ENCODE measurements around the gene CEP19. TPM values are rescaled to one million over a fixed set of nuclear protein-coding genes. Genes with fewer than 3 reads are reported as not detected.

CEP19 gene
- total and polyA plus RNA-seq, 2 of the 8 experiments (the other 6 are each of a cell fraction or from before 2014, with no cell fraction given): 0.95 to 1.6 TPM

DNA sequence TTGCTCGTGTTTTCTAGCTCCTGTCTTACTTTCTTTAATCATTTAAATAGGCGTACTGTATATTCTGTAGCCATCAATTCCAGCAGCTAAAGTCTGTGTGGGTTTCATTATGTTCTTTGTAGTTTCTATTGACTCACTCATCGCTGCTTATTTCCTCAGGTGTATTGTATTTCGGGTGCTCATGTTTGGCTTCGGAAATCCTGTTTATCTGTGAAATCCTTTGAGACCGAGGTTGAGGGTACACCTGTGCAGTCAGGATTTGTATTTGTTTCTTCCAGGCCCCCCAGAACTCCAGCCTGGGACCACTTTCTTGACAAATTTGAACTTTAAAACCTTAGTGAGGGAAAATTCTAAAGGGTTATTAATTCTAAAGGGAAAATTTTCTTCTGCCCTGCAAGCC lies 25.6 kb upstream of the CEP19 start:
- H3K79me1 ChIP-seq (ENCODE audit: low read depth, low read length): no peaks in the 10 kb centered on the region
- H3K4ac ChIP-seq (replicated peaks; ENCODE audit: insufficient read length, low read depth, low read length): no peak overlapping the region
- no peak overlapping the region for H3K27ac ChIP-seq (ENCODE audit: low read depth, low read length)
- no peak overlapping the region for H2AK5ac ChIP-seq (ENCODE audit: low read depth, low read length)
- ChIA-PET POLR2A (ENCODE audit: partially characterized antibody) (interaction anchor here (1.2 kb wide), 2 partner anchors 12 to 141 kb away, joined by 3 read pairs; no protein-coding TSS in a partner anchor), CTCF (ENCODE audit: partially characterized antibody) (no interaction called here)
- no peak overlapping the region for H2BK20ac ChIP-seq (ENCODE audit: low read length)
- H4K8ac ChIP-seq (ENCODE audit: extremely low read depth, insufficient read depth, low read length): no peak overlapping the region
- no peak overlapping the region for H3K18ac ChIP-seq (ENCODE audit: extremely low read depth, low read length)
- H4K5ac ChIP-seq (ENCODE audit: insufficient read length, low read depth, low read length): no peak overlapping the region
- H3K9ac ChIP-seq (replicated peaks in 1 of 4; ENCODE audit: extremely low read depth in 1 of 4, low read depth in 3 of 4, low read length in 3 of 4): no peak overlapping the region
- H2BK120ac ChIP-seq (replicated peaks; ENCODE audit: low read depth, low read length): no peak overlapping the region
- 92% methylated on average over 6 of the region's 6 CpGs; no CpG with 5 or more reads in 1 of the 2 experiments for WGBS, 2 experiments (ENCODE audit: extremely low coverage in 1 of 2, insufficient coverage in 1 of 2, insufficient read length in 1 of 2, insufficient replicate concordance in 2 of 2, low coverage in 1 of 2, low lambda C conversion rate in 2 of 2, missing lambda C conversion rate in 1 of 2)
- TF ChIP-seq PHF8 (conservative IDR thresholded peaks at IDR 0.05; ENCODE audit: low read depth, low read length) (no peak), POLR2AphosphoS5 (IDR thresholded peaks at IDR 0.05; ENCODE audit: low read depth, low read length) (no peak), RAD21 (IDR thresholded peaks at IDR 0.05 in 1 of 2, conservative IDR thresholded peaks at IDR 0.05 in 1 of 2; ENCODE audit: low read depth in 2 of 2, low read length in 2 of 2) (no peak), BRCA1 (IDR thresholded peaks at IDR 0.05; ENCODE audit: low read depth, low read length) (no peak), POLR2A (IDR thresholded peaks at IDR 0.05; ENCODE audit: control extremely low read depth in 1 of 2, low read depth in 2 of 2, low read length in 2 of 2) (no peak), JUN (IDR thresholded peaks at IDR 0.05; ENCODE audit: low read depth, low read length) (no peak), RXRA (IDR thresholded peaks at IDR 0.05; ENCODE audit: insufficient read depth, low read depth, low read length) (no peak), SIN3A (conservative IDR thresholded peaks at IDR 0.05 in 1 of 2, IDR thresholded peaks at IDR 0.05 in 1 of 2; ENCODE audit: low read depth in 1 of 2, low read length in 2 of 2) (no peak), TAF1 (IDR thresholded peaks at IDR 0.05; ENCODE audit: low read depth, low read length) (no peak)
- TF ChIP-seq, protein P1, sequence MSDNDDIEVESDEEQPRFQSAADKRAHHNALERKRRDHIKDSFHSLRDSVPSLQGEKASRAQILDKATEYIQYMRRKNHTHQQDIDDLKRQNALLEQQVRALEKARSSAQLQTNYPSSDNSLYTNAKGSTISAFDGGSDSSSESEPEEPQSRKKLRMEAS (IDR thresholded peaks at IDR 0.05): no peak
- H2BK15ac ChIP-seq (ENCODE audit: low read length): no peak overlapping the region
- peaks cover 6 to 27% of the 10 kb centered on the region in 2 experiments for H3K79me2 ChIP-seq (ENCODE audit: control insufficient read depth in 1 of 2, insufficient read depth in 2 of 2, low read length in 2 of 2)
- H3K14ac ChIP-seq (ENCODE audit: insufficient read length): no peak overlapping the region
- DNase-seq (ENCODE audit: low read depth in 1 of 2, low spot score in 2 of 2) (no peak), FAIRE-seq (no peak)
- H3K4me1 ChIP-seq (replicated peaks in 1 of 4; ENCODE audit: control insufficient read depth in 3 of 4, insufficient read depth in 4 of 4, low read length in 3 of 4): peaks cover 0 to 4% (median 0%) of the 10 kb centered on the region in 4 experiments; a peak in 2 of 7 replicates
- H2BK12ac ChIP-seq (ENCODE audit: low read depth, low read length): no peak overlapping the region
- peaks cover 3% of the 10 kb centered on the region; the same call in 1 of the 2 replicates for H3K23me2 ChIP-seq (ENCODE audit: low read depth, low read length)
- H3K4me3 ChIP-seq (ENCODE audit: extremely low read depth in 1 of 4, insufficient read depth in 2 of 4, low read depth in 3 of 4, low read length in 4 of 4): no peak overlapping the region
- no peak overlapping the region for H4K91ac ChIP-seq (replicated peaks; ENCODE audit: insufficient read length, low read length)
- H2BK5ac ChIP-seq (ENCODE audit: low read depth, low read length): no peak overlapping the region
- H3K27me3 ChIP-seq (replicated peaks in 1 of 4; ENCODE audit: control insufficient read depth in 3 of 4, extremely low read depth in 1 of 4, insufficient read depth in 3 of 4, low read length in 3 of 4): no peaks in the 10 kb centered on the region
- H4K20me1 ChIP-seq (replicated peaks in 1 of 2; ENCODE audit: control insufficient read depth in 1 of 2, insufficient read depth in 2 of 2, low read length in 2 of 2): no peaks in the 10 kb centered on the region
- no peaks in the 10 kb centered on the region for H3K9me3 ChIP-seq (ENCODE audit: insufficient read depth in 2 of 2, low read depth in 1 of 2, low read length in 1 of 2)
- H3K56ac ChIP-seq (replicated peaks; ENCODE audit: insufficient read length, low read depth, low read length): no peak overlapping the region
- no peaks in the 10 kb centered on the region for H3K36me3 ChIP-seq (ENCODE audit: control insufficient read depth in 2 of 4, insufficient read depth in 4 of 4, low read length in 3 of 4)
- H2AFZ ChIP-seq (ENCODE audit: low read length): no peak overlapping the region
- no peak overlapping the region for H3K23ac ChIP-seq (ENCODE audit: insufficient read length)
- H3K4me2 ChIP-seq (ENCODE audit: insufficient read depth in 1 of 2, low read depth in 2 of 2, low read length in 2 of 2): no peak overlapping the region
